ENCODE data around the gene NBEA. TPM values are rescaled to one million over a fixed set of nuclear protein-coding genes. Genes with fewer than 3 reads are reported as not detected.

Gene NBEA
- total RNA-seq, 1 experiment from 2014 or later: 3.3 TPM

GRCh38 chr13:35549481-35549880 lies 607.4 kb downstream of the NBEA start:
- in situ Hi-C loops (cut with HindIII; ENCODE audit: low pct_unique_long_range_greater_than_20kb, low sequenced_read_pairs): no loop called here
- DNase-seq (ENCODE audit: low read depth, low spot score) (no peak), ATAC-seq (no peak)
- no TSS peak for BruUV-seq (replicated peaks)
- Histone ChIP-seq H3K9me3 (ENCODE audit: control insufficient read depth, insufficient read depth, low read depth, low read length) (no peaks in the 10 kb centered on the region), H3K36me3 (ENCODE audit: control insufficient read depth, insufficient read depth, low read length) (no peaks in the 10 kb centered on the region), H3K4me1 (ENCODE audit: control insufficient read depth, insufficient read depth, low read length) (no peaks in the 10 kb centered on the region), H3K4me3 (ENCODE audit: low read depth in 2 of 2, low read length in 2 of 2) (no peak overlapping the region), H3K27me3 (ENCODE audit: control insufficient read depth, insufficient read depth, low read length) (no peaks in the 10 kb centered on the region), H3K27ac (ENCODE audit: low read length) (no peak overlapping the region)
- TF ChIP-seq SIN3A (IDR thresholded peaks at IDR 0.05; ENCODE audit: borderline replicate concordance, insufficient read depth, low read depth, low read length) (no peak), REST (IDR thresholded peaks at IDR 0.05; ENCODE audit: insufficient read depth in 1 of 2, low read depth in 2 of 2, low read length in 1 of 2) (no peak), POLR2AphosphoS5 (IDR thresholded peaks at IDR 0.05; ENCODE audit: low read depth, low read length) (no peak), CTCF (IDR thresholded peaks at IDR 0.05) (no peak), TCF7L2 (IDR thresholded peaks at IDR 0.05; ENCODE audit: low read depth, low read length) (no peak)
- intact Hi-C loops (cut with micrococcal nuclease; ENCODE audit: unreplicated experiment): no loop called here
- ChIA-PET CTCF (no interaction called here), POLR2A (no interaction called here)

GRCh38 chr13:35552172-35552844 lies 610.2 kb downstream of the NBEA start:
- H3K27me3 ChIP-seq (ENCODE audit: control insufficient read depth, insufficient read depth, low read length): no peaks in the 10 kb centered on the region
- TF ChIP-seq SIN3A (IDR thresholded peaks at IDR 0.05; ENCODE audit: borderline replicate concordance, insufficient read depth, low read depth, low read length): no peak
- TF ChIP-seq CTCF (IDR thresholded peaks at IDR 0.05): no peak
- TF ChIP-seq POLR2AphosphoS5 (IDR thresholded peaks at IDR 0.05; ENCODE audit: low read depth, low read length): no peak
- no peak for TF ChIP-seq REST (IDR thresholded peaks at IDR 0.05; ENCODE audit: insufficient read depth in 1 of 2, low read depth in 2 of 2, low read length in 1 of 2)
- no peak for TF ChIP-seq TCF7L2 (IDR thresholded peaks at IDR 0.05; ENCODE audit: low read depth, low read length)
- intact Hi-C loops (cut with micrococcal nuclease; ENCODE audit: unreplicated experiment): no loop called here
- no TSS peak for BruUV-seq (replicated peaks)
- ChIA-PET POLR2A (no interaction called here), CTCF (no interaction called here)
- no peak overlapping the region for H3K4me3 ChIP-seq (ENCODE audit: low read depth in 2 of 2, low read length in 2 of 2)
- ATAC-seq (no peak), DNase-seq (ENCODE audit: low read depth, low spot score) (no peak)
- in situ Hi-C loops (cut with HindIII; ENCODE audit: low pct_unique_long_range_greater_than_20kb, low sequenced_read_pairs): no loop called here
- no peaks in the 10 kb centered on the region for H3K36me3 ChIP-seq (ENCODE audit: control insufficient read depth, insufficient read depth, low read length)
- no peak overlapping the region for H3K27ac ChIP-seq (ENCODE audit: low read length)
- no peaks in the 10 kb centered on the region for H3K9me3 ChIP-seq (ENCODE audit: control insufficient read depth, insufficient read depth, low read depth, low read length)
- no peaks in the 10 kb centered on the region for H3K4me1 ChIP-seq (ENCODE audit: control insufficient read depth, insufficient read depth, low read length)
